Activated T-cell treated with anti-CD3 and anti-CD28 coated beads for 24 hours (primary cell): Measurements from ENCODE around the gene FMO2.

ENCODE experiments used
- DNase-seq: peaks from one replicate; pipeline ENCODE4 v3.0.0-alpha.2; 2020; ENCODE audit warnings: low read depth

FMO2 gene

GRCh38 chr1:171257607-171258076, 72.5 kb downstream of the FMO2 start:
- no peak for DNase-seq

- DNase-seq: no peak
These were observed 73.3 kb downstream of the FMO2 start for GRCh38 chr1:171258429-171258828.

GRCh38 chr1:171258943-171259342, 73.8 kb downstream of the FMO2 start:
- DNase-seq: no peak
